ENCODE results near the gene TRIM67. TPM values are rescaled to one million over a fixed set of nuclear protein-coding genes. Genes with fewer than 3 reads are reported as not detected.

The TRIM67 gene
- total and polyA plus RNA-seq, 9 of the 15 experiments (the other 6 are each of a cell fraction or from before 2014, with no cell fraction given), result 0.04 to 0.60 (median 0.31) TPM

DNA sequence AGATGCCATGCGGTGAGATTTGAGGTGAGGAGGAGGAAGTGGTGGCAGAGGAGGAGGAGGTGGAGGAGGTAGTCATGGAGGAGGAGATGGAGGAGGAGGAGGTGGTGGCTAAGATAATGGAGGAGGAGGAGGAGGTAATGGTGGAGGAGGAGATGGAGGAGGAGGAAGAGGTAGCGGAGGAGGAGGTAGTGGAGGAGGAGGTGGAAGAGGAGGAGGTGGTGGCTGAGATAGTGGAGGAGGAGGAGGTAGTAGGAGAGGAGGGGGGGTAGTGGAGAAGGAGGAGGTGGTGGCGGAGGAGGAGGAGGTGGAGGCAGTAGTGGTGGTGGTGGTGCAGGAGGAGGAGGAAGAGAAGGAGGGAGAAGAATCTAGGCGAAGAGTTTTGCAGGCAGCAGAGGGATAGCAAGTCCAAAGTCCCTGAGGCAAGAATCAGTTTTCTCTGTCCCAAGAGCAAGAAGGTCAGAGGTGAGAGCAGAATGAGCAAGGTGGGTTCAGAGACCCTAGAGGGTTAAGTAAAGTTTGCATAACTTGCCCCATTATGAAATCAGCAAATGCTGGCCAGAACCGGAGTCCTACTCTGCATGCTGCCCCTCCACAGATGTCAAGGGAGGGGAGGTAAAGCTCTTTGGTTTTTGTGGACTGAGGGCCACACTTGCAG is 40.2 kb downstream of the TRIM67 start (continued):
- TF ChIP-seq ZMIZ1 (IDR thresholded peaks at IDR 0.05; ENCODE audit: low read depth in 2 of 2, low read length in 2 of 2) (0 out of 4 replicates have a peak, but pooled peaks of 1 of the 2 experiments have one; percentile 47), TEAD4 (IDR thresholded peaks at IDR 0.05; ENCODE audit: low read length) (peak; percentile 54; the same call in 1 of the 2 replicates), TEAD4 (CRISPR knock-in tag; IDR thresholded peaks at IDR 0.05; ENCODE audit: borderline replicate concordance) (no peak), ZNF133 (CRISPR knock-in tag; IDR thresholded peaks at IDR 0.05) (no peak), NR2C2 (CRISPR knock-in tag; IDR thresholded peaks at IDR 0.05) (no peak), NR2C2 (tag; IDR thresholded peaks at IDR 0.05) (peak; percentile 31; the same call in 1 of the 2 replicates), NEUROD1 (IDR thresholded peaks at IDR 0.05; ENCODE audit: borderline replicate concordance, low read depth, low read length, partially characterized antibody) (no peak), ETV5 (CRISPR knock-in tag; IDR thresholded peaks at IDR 0.05; ENCODE audit: low read depth) (peak; percentile 50), CEBPG (CRISPR knock-in tag; IDR thresholded peaks at IDR 0.05) (peak; percentile 66; the same call in 1 of the 2 replicates), CEBPG (tag; conservative IDR thresholded peaks at IDR 0.05 in 1 of 2, IDR thresholded peaks at IDR 0.05 in 1 of 2) (peak; percentile 40 to 68; a peak in 2 of 4 replicates), ZNF644 (tag; IDR thresholded peaks at IDR 0.05; ENCODE audit: low read depth) (no peak), NFRKB (IDR thresholded peaks at IDR 0.05; ENCODE audit: low read depth) (peak; percentile 58; the same call in 1 of the 2 replicates), TBL1XR1 (IDR thresholded peaks at IDR 0.05; ENCODE audit: low read length in 2 of 2) (peak; percentile 52 to 67; a peak in 3 of 4 replicates), HNRNPLL (IDR thresholded peaks at IDR 0.05; ENCODE audit: low read depth, low read length, poor library complexity, severe bottlenecking) (peak; percentile 67), MYC (IDR thresholded peaks at IDR 0.05; ENCODE audit: low read depth, low read length) (0 out of 2 replicates have a peak, but pooled peaks have one; percentile 46), MYC (CRISPR knock-in tag; IDR thresholded peaks at IDR 0.05; ENCODE audit: borderline replicate concordance, low read depth) (no peak)
- TF ChIP-seq, protein P1, sequence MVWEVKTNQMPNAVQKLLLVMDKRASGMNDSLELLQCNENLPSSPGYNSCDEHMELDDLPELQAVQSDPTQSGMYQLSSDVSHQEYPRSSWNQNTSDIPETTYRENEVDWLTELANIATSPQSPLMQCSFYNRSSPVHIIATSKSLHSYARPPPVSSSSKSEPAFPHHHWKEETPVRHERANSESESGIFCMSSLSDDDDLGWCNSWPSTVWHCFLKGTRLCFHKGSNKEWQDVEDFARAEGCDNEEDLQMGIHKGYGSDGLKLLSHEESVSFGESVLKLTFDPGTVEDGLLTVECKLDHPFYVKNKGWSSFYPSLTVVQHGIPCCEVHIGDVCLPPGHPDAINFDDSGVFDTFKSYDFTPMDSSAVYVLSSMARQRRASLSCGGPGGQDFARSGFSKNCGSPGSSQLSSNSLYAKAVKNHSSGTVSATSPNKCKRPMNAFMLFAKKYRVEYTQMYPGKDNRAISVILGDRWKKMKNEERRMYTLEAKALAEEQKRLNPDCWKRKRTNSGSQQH (CRISPR knock-in tag; IDR thresholded peaks at IDR 0.05), result peak; percentile 88; the same call in 1 of the 2 replicates
- TF ChIP-seq, protein P2, sequence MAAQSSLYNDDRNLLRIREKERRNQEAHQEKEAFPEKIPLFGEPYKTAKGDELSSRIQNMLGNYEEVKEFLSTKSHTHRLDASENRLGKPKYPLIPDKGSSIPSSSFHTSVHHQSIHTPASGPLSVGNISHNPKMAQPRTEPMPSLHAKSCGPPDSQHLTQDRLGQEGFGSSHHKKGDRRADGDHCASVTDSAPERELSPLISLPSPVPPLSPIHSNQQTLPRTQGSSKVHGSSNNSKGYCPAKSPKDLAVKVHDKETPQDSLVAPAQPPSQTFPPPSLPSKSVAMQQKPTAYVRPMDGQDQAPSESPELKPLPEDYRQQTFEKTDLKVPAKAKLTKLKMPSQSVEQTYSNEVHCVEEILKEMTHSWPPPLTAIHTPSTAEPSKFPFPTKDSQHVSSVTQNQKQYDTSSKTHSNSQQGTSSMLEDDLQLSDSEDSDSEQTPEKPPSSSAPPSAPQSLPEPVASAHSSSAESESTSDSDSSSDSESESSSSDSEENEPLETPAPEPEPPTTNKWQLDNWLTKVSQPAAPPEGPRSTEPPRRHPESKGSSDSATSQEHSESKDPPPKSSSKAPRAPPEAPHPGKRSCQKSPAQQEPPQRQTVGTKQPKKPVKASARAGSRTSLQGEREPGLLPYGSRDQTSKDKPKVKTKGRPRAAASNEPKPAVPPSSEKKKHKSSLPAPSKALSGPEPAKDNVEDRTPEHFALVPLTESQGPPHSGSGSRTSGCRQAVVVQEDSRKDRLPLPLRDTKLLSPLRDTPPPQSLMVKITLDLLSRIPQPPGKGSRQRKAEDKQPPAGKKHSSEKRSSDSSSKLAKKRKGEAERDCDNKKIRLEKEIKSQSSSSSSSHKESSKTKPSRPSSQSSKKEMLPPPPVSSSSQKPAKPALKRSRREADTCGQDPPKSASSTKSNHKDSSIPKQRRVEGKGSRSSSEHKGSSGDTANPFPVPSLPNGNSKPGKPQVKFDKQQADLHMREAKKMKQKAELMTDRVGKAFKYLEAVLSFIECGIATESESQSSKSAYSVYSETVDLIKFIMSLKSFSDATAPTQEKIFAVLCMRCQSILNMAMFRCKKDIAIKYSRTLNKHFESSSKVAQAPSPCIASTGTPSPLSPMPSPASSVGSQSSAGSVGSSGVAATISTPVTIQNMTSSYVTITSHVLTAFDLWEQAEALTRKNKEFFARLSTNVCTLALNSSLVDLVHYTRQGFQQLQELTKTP (IDR thresholded peaks at IDR 0.05; ENCODE audit: low read depth in 1 of 2, partially characterized antibody in 2 of 2), result peak in 1 of 2 experiments; percentile 25

All from K562 (cell line).